ENCODE measurements around the gene DGCR2. TPM values are rescaled to one million over a fixed set of nuclear protein-coding genes. Genes with fewer than 3 reads are reported as not detected.
A peak's percentile ranks its signal among the peaks of the same experiment; 100 is the strongest.

DGCR2 gene
- total and polyA plus RNA-seq, 3 experiments from 2014 or later = 26.9 to 51.7 (median 28.4) TPM

GRCh38 chr22:19133561-19133960 lies 11.3 kb upstream of the DGCR2 start:
- no peak overlapping the region for H3K27ac Mint-ChIP-seq
- CTCF ChIA-PET = no interaction called here

GRCh38 chr22:19132693-19133400 lies 10.6 kb upstream of the DGCR2 start:
- H3K27ac Mint-ChIP-seq = no peak overlapping the region
- H3K4me1 ChIP-seq (ENCODE audit: insufficient read depth, low read length) = no peaks in the 10 kb centered on the region
- peaks cover 4 to 65% (median 7%) of the 10 kb centered on the region in 3 donors for H3K36me3 Mint-ChIP-seq
- no peaks in the 10 kb centered on the region for H3K27me3 ChIP-seq (ENCODE audit: insufficient read depth, low read length, poor library complexity, severe bottlenecking)
- H3K9me3 ChIP-seq (ENCODE audit: low read length) = no peaks in the 10 kb centered on the region
- no peak overlapping the region for H3K4me3 ChIP-seq (ENCODE audit: low read length)
- ChIA-PET CTCF (interaction anchor here (1.4 kb wide), 1 partner anchor 14 kb away, joined by 3 read pairs; no protein-coding TSS in a partner anchor), POLR2A (no interaction called here)
- H3K27me3 Mint-ChIP-seq = no peaks in the 10 kb centered on the region
- H3K9me3 Mint-ChIP-seq = no peaks in the 10 kb centered on the region
- H3K36me3 ChIP-seq (ENCODE audit: insufficient read depth, low read length) = peaks cover 36% of the 10 kb centered on the region
- H3K4me3 Mint-ChIP-seq = no peak overlapping the region
- H3K4me1 Mint-ChIP-seq = peaks cover 0 to 4% (median 2%) of the 10 kb centered on the region in 3 donors
- no peak overlapping the region for H3K27ac ChIP-seq (ENCODE audit: low read depth, low read length)
- no peak for DNase-seq

More at GRCh38 chr22:19133561-19133960, 11.3 kb upstream of the DGCR2 start:
- H3K9me3 Mint-ChIP-seq = no peaks in the 10 kb centered on the region
- H3K36me3 ChIP-seq (ENCODE audit: insufficient read depth, low read length) = peaks cover 42% of the 10 kb centered on the region
- no peak overlapping the region for H3K4me3 ChIP-seq (ENCODE audit: low read length)
- no peak for DNase-seq
- H3K4me1 Mint-ChIP-seq = peaks cover 0 to 4% (median 2%) of the 10 kb centered on the region in 3 donors
- H3K9me3 ChIP-seq (ENCODE audit: low read length) = no peaks in the 10 kb centered on the region
- no peaks in the 10 kb centered on the region for H3K27me3 ChIP-seq (ENCODE audit: insufficient read depth, low read length, poor library complexity, severe bottlenecking)
- H3K27me3 Mint-ChIP-seq = no peaks in the 10 kb centered on the region
- no peak overlapping the region for H3K4me3 Mint-ChIP-seq
- H3K27ac ChIP-seq (ENCODE audit: low read depth, low read length) = no peak overlapping the region
- POLR2A ChIA-PET = no interaction called here
- no peaks in the 10 kb centered on the region for H3K4me1 ChIP-seq (ENCODE audit: insufficient read depth, low read length)
- peaks cover 4 to 70% (median 7%) of the 10 kb centered on the region in 3 donors for H3K36me3 Mint-ChIP-seq

- Histone ChIP-seq H3K27ac (ENCODE audit: low read depth, low read length) (no peak overlapping the region), H3K4me1 (ENCODE audit: insufficient read depth, low read length) (no peaks in the 10 kb centered on the region), H3K27me3 (ENCODE audit: insufficient read depth, low read length, poor library complexity, severe bottlenecking) (no peaks in the 10 kb centered on the region), H3K4me3 (ENCODE audit: low read length) (no peak overlapping the region), H3K36me3 (ENCODE audit: insufficient read depth, low read length) (peaks cover 30% of the 10 kb centered on the region), H3K9me3 (ENCODE audit: low read length) (no peaks in the 10 kb centered on the region)
- CTCF ChIA-PET = interaction anchor here (1.4 kb wide), 1 partner anchor 15 kb away, joined by 3 read pairs; no protein-coding TSS in a partner anchor
- H3K36me3 Mint-ChIP-seq = peaks cover 4 to 58% (median 7%) of the 10 kb centered on the region in 3 donors
- no peak overlapping the region for H3K27ac Mint-ChIP-seq
- DNase-seq = no peak
- no peak overlapping the region for H3K4me3 Mint-ChIP-seq
- H3K4me1 Mint-ChIP-seq = peaks cover 0 to 4% (median 2%) of the 10 kb centered on the region in 3 donors
- POLR2A ChIA-PET = no interaction called here
- no peaks in the 10 kb centered on the region for H3K9me3 Mint-ChIP-seq
- H3K27me3 Mint-ChIP-seq = no peaks in the 10 kb centered on the region
Observed at GRCh38 chr22:19132153-19132552, 9.9 kb upstream of the DGCR2 start.

- H3K27me3 ChIP-seq (ENCODE audit: insufficient read depth, low read length, poor library complexity, severe bottlenecking) = no peaks in the 10 kb centered on the region
- H3K4me1 ChIP-seq (ENCODE audit: insufficient read depth, low read length) = no peaks in the 10 kb centered on the region
- H3K27ac Mint-ChIP-seq = no peak overlapping the region
- DNase-seq = no peak
- H3K4me3 Mint-ChIP-seq = no peak overlapping the region
- POLR2A ChIA-PET = no interaction called here
- no peaks in the 10 kb centered on the region for H3K27me3 Mint-ChIP-seq
- CTCF ChIA-PET = no interaction called here
- peaks cover 0 to 4% (median 2%) of the 10 kb centered on the region in 3 donors for H3K4me1 Mint-ChIP-seq
- H3K36me3 ChIP-seq (ENCODE audit: insufficient read depth, low read length) = peaks cover 24% of the 10 kb centered on the region
- no peaks in the 10 kb centered on the region for H3K9me3 Mint-ChIP-seq
- H3K36me3 Mint-ChIP-seq = peaks cover 4 to 53% (median 7%) of the 10 kb centered on the region in 3 donors
- H3K27ac ChIP-seq (ENCODE audit: low read depth, low read length) = no peak overlapping the region
- H3K4me3 ChIP-seq (ENCODE audit: low read length) = no peak overlapping the region
- H3K9me3 ChIP-seq (ENCODE audit: low read length) = no peaks in the 10 kb centered on the region
Observed at GRCh38 chr22:19131685-19132015, 9.4 kb upstream of the DGCR2 start.

GRCh38 chr22:19130959-19131684 lies 8.9 kb upstream of the DGCR2 start, which contains the start of gene TSSK2:
Gene TSSK2, plus strand, starts transcription at chr22:19131308. Its CDS starts 92 bp downstream, at chr22:19131400.
- Mint-ChIP-seq H3K4me3 (no peak within 1 kb of the TSS), H3K27ac (peak within 1 kb of the TSS in 1 of 8 donors; percentile 80), H3K27me3 (no peaks in the 10 kb centered on the region), H3K36me3 (peaks cover 4 to 48% (median 4%) of the 10 kb centered on the region in 3 donors), H3K9me3 (no peaks in the 10 kb centered on the region), H3K4me1 (peaks cover 0 to 4% (median 2%) of the 10 kb centered on the region in 3 donors)
- Histone ChIP-seq H3K27ac (ENCODE audit: low read depth, low read length) (no peak within 1 kb of the TSS), H3K4me3 (ENCODE audit: low read length) (no peak within 1 kb of the TSS), H3K9me3 (ENCODE audit: low read length) (no peaks in the 10 kb centered on the region), H3K27me3 (ENCODE audit: insufficient read depth, low read length, poor library complexity, severe bottlenecking) (no peaks in the 10 kb centered on the region), H3K36me3 (ENCODE audit: insufficient read depth, low read length) (peaks cover 20% of the 10 kb centered on the region), H3K4me1 (ENCODE audit: insufficient read depth, low read length) (no peaks in the 10 kb centered on the region)
- POLR2A ChIA-PET = no interaction called here
- DNase-seq = no peak
- CTCF ChIA-PET = no interaction called here

- Mint-ChIP-seq H3K27me3 (no peaks in the 10 kb centered on the region), H3K36me3 (peaks cover 0 to 38% (median 0%) of the 10 kb centered on the region in 3 donors), H3K9me3 (no peaks in the 10 kb centered on the region), H3K4me1 (no peaks in the 10 kb centered on the region), H3K27ac (no peak overlapping the region), H3K4me3 (no peak overlapping the region)
- ChIA-PET POLR2A (no interaction called here), CTCF (no interaction called here)
- Histone ChIP-seq H3K4me1 (ENCODE audit: insufficient read depth, low read length) (no peaks in the 10 kb centered on the region), H3K27me3 (ENCODE audit: insufficient read depth, low read length, poor library complexity, severe bottlenecking) (no peaks in the 10 kb centered on the region), H3K9me3 (ENCODE audit: low read length) (no peaks in the 10 kb centered on the region), H3K27ac (ENCODE audit: low read depth, low read length) (no peak overlapping the region), H3K36me3 (ENCODE audit: insufficient read depth, low read length) (peaks cover 14% of the 10 kb centered on the region), H3K4me3 (ENCODE audit: low read length) (no peak overlapping the region)
- no peak for DNase-seq
Observed at GRCh38 chr22:19129871-19130270, 7.7 kb upstream of the DGCR2 start.

- no peaks in the 10 kb centered on the region for H3K4me1 ChIP-seq (ENCODE audit: insufficient read depth, low read length)
- H3K27ac ChIP-seq (ENCODE audit: low read depth, low read length) = no peak overlapping the region
- Mint-ChIP-seq H3K27me3 (no peaks in the 10 kb centered on the region), H3K4me3 (no peak overlapping the region), H3K27ac (peak overlapping the region in 1 of 8 donors; percentile 18), H3K4me1 (no peaks in the 10 kb centered on the region), H3K36me3 (peaks cover 0 to 31% (median 0%) of the 10 kb centered on the region in 3 donors), H3K9me3 (no peaks in the 10 kb centered on the region)
- no peaks in the 10 kb centered on the region for H3K27me3 ChIP-seq (ENCODE audit: insufficient read depth, low read length, poor library complexity, severe bottlenecking)
- no peaks in the 10 kb centered on the region for H3K9me3 ChIP-seq (ENCODE audit: low read length)
- H3K4me3 ChIP-seq (ENCODE audit: low read length) = no peak overlapping the region
- CTCF ChIA-PET = no interaction called here
- DNase-seq = no peak
- POLR2A ChIA-PET = no interaction called here
- peaks cover 6% of the 10 kb centered on the region for H3K36me3 ChIP-seq (ENCODE audit: insufficient read depth, low read length)
Observed at GRCh38 chr22:19128946-19129727, 6.9 kb upstream of the DGCR2 start.
